Endothelial cell of umbilical vein (primary cell): ENCODE data around the gene UGT2A1. TPM values are rescaled to one million over a fixed set of nuclear protein-coding genes. Genes with fewer than 3 reads are reported as not detected.

Source experiments
- BruUV-seq: library from RNA; stranded (reverse); fragments of 400-500 nt; replicated peaks from 2 replicates; lab custom pipeline; 2021; lab: Mats Ljungman, UMichigan
- CTCF ChIA-PET: fragments of 300-600, 350-600 bp; sonication (Branson Sonifier 250); formaldehyde crosslinking; loops from one replicate; lab custom pipeline; 2021; ENCODE audit warnings: antibody characterized with exemption, inconsistent platforms; lab: Charles Lee
- POLR2A ChIA-PET: fragments of 300-600, 350-600 bp; sonication (Branson Sonifier 250); formaldehyde crosslinking; loops from one replicate; lab custom pipeline; 2021; ENCODE audit warnings: antibody characterized with exemption, inconsistent platforms; lab: Charles Lee
- DNase-seq: peaks from one replicate; pipeline ENCODE4 v3.0.0-alpha.2; 2011; ENCODE audit warnings: low read depth, low spot score
- FAIRE-seq: peaks from 2 replicates; lab custom pipeline; 2011; peaks lifted over from hg19 to GRCh38; lab: Jason Lieb, UNC
- H2AFZ ChIP-seq: 2 replicates; pipeline ENCODE4 v1.6.0; 2012; ENCODE audit warnings: low read depth, low read length, control low read depth, inconsistent platforms
- H3K27ac ChIP-seq: 2 replicates; pipeline ENCODE4 v1.5.1; 2011; ENCODE audit warnings: low read depth, mild to moderate bottlenecking, control low read depth, low read length, moderate library complexity; ENCODE audit not compliant: insufficient read depth
- H3K27me3 ChIP-seq, 2 experiments: 2 replicates each; pipeline versions ENCODE4 v1.6.0 to v1.6.1; 2011; ENCODE audit warnings: low read length in 2 of 2, mixed read lengths in 1 of 2; ENCODE audit not compliant: control insufficient read depth in 2 of 2, insufficient read depth in 2 of 2
- H3K36me3 ChIP-seq, 2 experiments: 2 replicates in 1 of 2; 3 replicates in 1 of 2; pipeline ENCODE4 v1.5.1; 2011; ENCODE audit warnings: low read length in 2 of 2, mild to moderate bottlenecking in 1 of 2, moderate library complexity in 1 of 2; ENCODE audit not compliant: control insufficient read depth in 2 of 2, insufficient read depth in 2 of 2; ENCODE audit errors: extremely low read depth in 1 of 2
- H3K4me1 ChIP-seq: 3 replicates; pipeline ENCODE4 v1.5.1; 2011; ENCODE audit warnings: mild to moderate bottlenecking, low read length; ENCODE audit not compliant: control insufficient read depth, insufficient read depth; ENCODE audit errors: extremely low read depth
- H3K4me2 ChIP-seq: 2 replicates; pipeline ENCODE4 v1.6.1; 2011; ENCODE audit warnings: low read length, control low read depth, mixed read lengths; ENCODE audit not compliant: insufficient read depth
- H3K4me3 ChIP-seq, 3 experiments: fragments of 200-600 bp in 1 of 3; sonication (generic), shearing (Covaris generic) in 1 of 3; replicated peaks in 1 of 3; 2 replicates each; pipeline ENCODE4 v1.5.1; 2011 to 2016; ENCODE audit warnings: control low read depth in 3 of 3, low read length in 3 of 3, mild to moderate bottlenecking in 2 of 3, inconsistent platforms in 1 of 3, low read depth in 1 of 3, moderate library complexity in 1 of 3; ENCODE audit not compliant: insufficient read depth in 1 of 3
- H3K79me2 ChIP-seq: 2 replicates; pipeline ENCODE4 v1.6.0; 2012; ENCODE audit warnings: low read length, inconsistent platforms; ENCODE audit not compliant: control insufficient read depth, insufficient read depth
- H3K9ac ChIP-seq: replicated peaks from 2 replicates; pipeline ENCODE3; 2011; ENCODE audit warnings: low read length, control low read depth; ENCODE audit not compliant: insufficient read depth; ENCODE audit errors: extremely low read depth
- H3K9me1 ChIP-seq: replicated peaks from 3 replicates; pipeline ENCODE4 v1.6.0; 2011; ENCODE audit warnings: mild to moderate bottlenecking, low read length; ENCODE audit not compliant: control insufficient read depth, insufficient read depth; ENCODE audit errors: extremely low read depth
- H3K9me3 ChIP-seq: replicated peaks from 2 replicates; pipeline ENCODE4 v1.5.1; 2012; ENCODE audit warnings: low read length, inconsistent platforms; ENCODE audit not compliant: control insufficient read depth, insufficient read depth
- H4K20me1 ChIP-seq: replicated peaks from 2 replicates; pipeline ENCODE3; 2011; ENCODE audit warnings: mild to moderate bottlenecking, low read length; ENCODE audit not compliant: control insufficient read depth, insufficient read depth; ENCODE audit errors: extremely low read depth
- EZH2 ChIP-seq: IDR thresholded peaks from 2 replicates; pipeline ENCODE4 v1.6.1; 2012; ENCODE audit warnings: borderline replicate concordance, low read depth, mild to moderate bottlenecking, moderate library complexity, low read length, inconsistent platforms; ENCODE audit not compliant: severe bottlenecking
- FOS ChIP-seq: IDR thresholded peaks from 2 replicates; pipeline ENCODE4 v1.6.1; 2011; ENCODE audit warnings: mild to moderate bottlenecking, low read length, moderate library complexity, borderline replicate concordance; ENCODE audit not compliant: insufficient read depth
- GATA2 ChIP-seq: IDR thresholded peaks from 2 replicates; pipeline ENCODE4 v1.7.0; 2011; ENCODE audit warnings: low read depth, mild to moderate bottlenecking, moderate library complexity, mixed read lengths, low read length; ENCODE audit not compliant: insufficient read length, insufficient read depth
- JUN ChIP-seq: IDR thresholded peaks from 2 replicates; pipeline ENCODE4 v1.6.1; 2011; ENCODE audit warnings: borderline replicate concordance, low read depth; ENCODE audit not compliant: insufficient read length, insufficient read depth
- MAX ChIP-seq: IDR thresholded peaks from 2 replicates; pipeline ENCODE4 v1.6.1; 2011; ENCODE audit not compliant: insufficient read depth, insufficient read length
- MYC ChIP-seq: IDR thresholded peaks from one replicate; pipeline ENCODE4 v1.6.1; 2011; ENCODE audit warnings: mild to moderate bottlenecking, low read depth, low read length
- POLR2A ChIP-seq: IDR thresholded peaks from 2 replicates; pipeline ENCODE4 v1.6.1; 2012; ENCODE audit warnings: low read depth, mild to moderate bottlenecking, control low read depth, low read length
- POLR2AphosphoS5 ChIP-seq: IDR thresholded peaks from 2 replicates; pipeline ENCODE4 v1.6.1; 2012; ENCODE audit warnings: low read depth, mild to moderate bottlenecking, control low read depth, low read length, moderate library complexity; ENCODE audit not compliant: insufficient read depth
- dilution Hi-C: fragments of 300-500 bp; cut with MboI; formaldehyde crosslinking; loops from one replicate; pipeline ENCODE4 v1.15.0; 2019; ENCODE audit warnings: low sequenced_read_pairs; ENCODE audit not compliant: extremely low pct_ligation_motif_present
- intact Hi-C: fragments of 100-400 bp; cut with micrococcal nuclease; formaldehyde crosslinking; loops from one replicate; pipeline ENCODE4 v1.10.0; 2022
- polyA plus RNA-seq, 4 experiments: library from polyadenylated mRNA; depleted of rRNA in 3 of 4; stranded (reverse) in 3 of 4; unstranded in 1 of 4; fragments of >200 nt; gene quantifications; 2 replicates each; pipeline versions ENCODE4 v1.2.1 to v1.2.3, GENCODE V29; 2011 to 2012; ENCODE audit warnings: missing spikeins in 1 of 4
- total RNA-seq: library from RNA; stranded (reverse); gene quantifications from 2 replicates; pipeline ENCODE4 v1.2.3, GENCODE V29; 2021
- TF ChIP-seq, protein P1 (sequence below), 2 donors: IDR thresholded peaks; 1 replicate in 1 of 2; 2 replicates in 1 of 2; pipeline ENCODE4 v1.5.1; 2011; ENCODE audit warnings: low read length in 2 of 2, mild to moderate bottlenecking in 2 of 2, moderate library complexity in 2 of 2, control low read depth in 1 of 2, inconsistent platforms in 1 of 2, low read depth in 1 of 2; ENCODE audit not compliant: insufficient read depth in 1 of 2; ENCODE audit errors: extremely low read depth in 1 of 2

Gene UGT2A1
- total and polyA plus RNA-seq, 2 donors (not counting 3 experiments of a cell fraction or from before 2014, with no cell fraction given), result 0.04 TPM; not detected in 1

GRCh38 chr4:69642961-69643360, 10.1 kb downstream of the UGT2A1 start:
- DNase-seq (no peak), FAIRE-seq (no peak)
- intact Hi-C loops, result no loop called here
- POLR2A ChIA-PET, result no interaction called here
- no peak for TF ChIP-seq JUN
- no peak for TF ChIP-seq EZH2
- no peak for TF ChIP-seq POLR2AphosphoS5
- TF ChIP-seq, protein P1, sequence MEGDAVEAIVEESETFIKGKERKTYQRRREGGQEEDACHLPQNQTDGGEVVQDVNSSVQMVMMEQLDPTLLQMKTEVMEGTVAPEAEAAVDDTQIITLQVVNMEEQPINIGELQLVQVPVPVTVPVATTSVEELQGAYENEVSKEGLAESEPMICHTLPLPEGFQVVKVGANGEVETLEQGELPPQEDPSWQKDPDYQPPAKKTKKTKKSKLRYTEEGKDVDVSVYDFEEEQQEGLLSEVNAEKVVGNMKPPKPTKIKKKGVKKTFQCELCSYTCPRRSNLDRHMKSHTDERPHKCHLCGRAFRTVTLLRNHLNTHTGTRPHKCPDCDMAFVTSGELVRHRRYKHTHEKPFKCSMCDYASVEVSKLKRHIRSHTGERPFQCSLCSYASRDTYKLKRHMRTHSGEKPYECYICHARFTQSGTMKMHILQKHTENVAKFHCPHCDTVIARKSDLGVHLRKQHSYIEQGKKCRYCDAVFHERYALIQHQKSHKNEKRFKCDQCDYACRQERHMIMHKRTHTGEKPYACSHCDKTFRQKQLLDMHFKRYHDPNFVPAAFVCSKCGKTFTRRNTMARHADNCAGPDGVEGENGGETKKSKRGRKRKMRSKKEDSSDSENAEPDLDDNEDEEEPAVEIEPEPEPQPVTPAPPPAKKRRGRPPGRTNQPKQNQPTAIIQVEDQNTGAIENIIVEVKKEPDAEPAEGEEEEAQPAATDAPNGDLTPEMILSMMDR (IDR thresholded peaks at IDR 0.05; ENCODE audit: extremely low read depth in 1 of 2, insufficient read depth in 1 of 2, low read depth in 1 of 2, low read length in 2 of 2), result no peak
- TF ChIP-seq MYC, result no peak
- no peak for TF ChIP-seq GATA2
- TF ChIP-seq MAX, result no peak
- TF ChIP-seq FOS, result no peak
- TF ChIP-seq POLR2A, result no peak
- Histone ChIP-seq H3K27me3 (no peaks in the 10 kb centered on the region), H3K36me3 (no peaks in the 10 kb centered on the region), H3K9ac (no peak overlapping the region), H3K4me3 (no peak overlapping the region), H3K27ac (no peak overlapping the region), H3K9me1 (no peaks in the 10 kb centered on the region), H3K79me2 (no peaks in the 10 kb centered on the region), H4K20me1 (no peaks in the 10 kb centered on the region), H2AFZ (no peak overlapping the region), H3K4me2 (no peak overlapping the region), H3K9me3 (no peaks in the 10 kb centered on the region), H3K4me1 (no peaks in the 10 kb centered on the region)
- dilution Hi-C loops, result no loop called here
- CTCF ChIA-PET, result no interaction called here
- no TSS peak for BruUV-seq
